Measurements from ENCODE around the gene TANC1.

The TANC1 gene

GRCh38 chr2:158993721-158994587 lies 25.5 kb downstream of the TANC1 start:
- Mint-ChIP-seq H3K27me3 (peaks cover 10% of the 10 kb centered on the region), H3K36me3 (no peaks in the 10 kb centered on the region), H3K9me3 (no peaks in the 10 kb centered on the region), H3K4me1 (no peaks in the 10 kb centered on the region), H3K27ac (no peak overlapping the region), H3K4me3 (no peak overlapping the region)
- DNase-seq (ENCODE audit: low spot score in 2 of 2) (no peak), ATAC-seq (ENCODE audit: low read depth) (no peak)

GRCh38 chr2:158994920-158995676 lies 26.7 kb downstream of the TANC1 start:
- no peak overlapping the region for H3K4me3 Mint-ChIP-seq
- DNase-seq (ENCODE audit: low spot score in 2 of 2) (no peak), ATAC-seq (ENCODE audit: low read depth) (peak; percentile 54)
- no peak overlapping the region for H3K27ac Mint-ChIP-seq
- no peaks in the 10 kb centered on the region for H3K36me3 Mint-ChIP-seq
- H3K9me3 Mint-ChIP-seq = no peaks in the 10 kb centered on the region
- peaks cover 11% of the 10 kb centered on the region for H3K27me3 Mint-ChIP-seq
- H3K4me1 Mint-ChIP-seq = peaks cover 2% of the 10 kb centered on the region

- DNase-seq (ENCODE audit: low spot score in 2 of 2) = no peak
- no peak for ATAC-seq (ENCODE audit: low read depth)
- H3K4me1 Mint-ChIP-seq = peaks cover 2% of the 10 kb centered on the region
- H3K9me3 Mint-ChIP-seq = no peaks in the 10 kb centered on the region
- H3K27ac Mint-ChIP-seq = no peak overlapping the region
- H3K4me3 Mint-ChIP-seq = no peak overlapping the region
- peaks cover 11% of the 10 kb centered on the region for H3K27me3 Mint-ChIP-seq
- H3K36me3 Mint-ChIP-seq = no peaks in the 10 kb centered on the region
Observed at GRCh38 chr2:158995677-158996049, 27.2 kb downstream of the TANC1 start.

- ATAC-seq (ENCODE audit: low read depth) (no peak), DNase-seq (ENCODE audit: low spot score in 2 of 2) (no peak)
- no peak overlapping the region for H3K4me3 Mint-ChIP-seq
- peaks cover 10% of the 10 kb centered on the region for H3K27me3 Mint-ChIP-seq
- H3K9me3 Mint-ChIP-seq = no peaks in the 10 kb centered on the region
- H3K36me3 Mint-ChIP-seq = no peaks in the 10 kb centered on the region
- H3K4me1 Mint-ChIP-seq = peaks cover 2% of the 10 kb centered on the region
- no peak overlapping the region for H3K27ac Mint-ChIP-seq
Observed at GRCh38 chr2:158996378-158996993, 28.0 kb downstream of the TANC1 start.

- no peak overlapping the region for H3K4me3 Mint-ChIP-seq
- H3K36me3 Mint-ChIP-seq = no peaks in the 10 kb centered on the region
- H3K4me1 Mint-ChIP-seq = peaks cover 2% of the 10 kb centered on the region
- H3K27ac Mint-ChIP-seq = no peak overlapping the region
- no peak for ATAC-seq (ENCODE audit: low read depth)
- peaks cover 7% of the 10 kb centered on the region for H3K27me3 Mint-ChIP-seq
- H3K9me3 Mint-ChIP-seq = no peaks in the 10 kb centered on the region
- DNase-seq (ENCODE audit: low spot score in 2 of 2) = no peak
Observed at GRCh38 chr2:158997037-158997790, 28.8 kb downstream of the TANC1 start.

GRCh38 chr2:158998551-158999248 lies 30.3 kb downstream of the TANC1 start:
- DNase-seq (ENCODE audit: low spot score in 2 of 2) (no peak), ATAC-seq (ENCODE audit: low read depth) (no peak)
- peaks cover 2% of the 10 kb centered on the region for H3K4me1 Mint-ChIP-seq
- peaks cover 7% of the 10 kb centered on the region for H3K27me3 Mint-ChIP-seq
- H3K27ac Mint-ChIP-seq = no peak overlapping the region
- H3K36me3 Mint-ChIP-seq = no peaks in the 10 kb centered on the region
- H3K4me3 Mint-ChIP-seq = no peak overlapping the region
- no peaks in the 10 kb centered on the region for H3K9me3 Mint-ChIP-seq

- H3K36me3 Mint-ChIP-seq = no peaks in the 10 kb centered on the region
- DNase-seq (ENCODE audit: low spot score in 2 of 2) = no peak
- peaks cover 2% of the 10 kb centered on the region for H3K4me1 Mint-ChIP-seq
- H3K27ac Mint-ChIP-seq = no peak overlapping the region
- peaks cover 7% of the 10 kb centered on the region for H3K27me3 Mint-ChIP-seq
- no peak for ATAC-seq (ENCODE audit: low read depth)
- no peaks in the 10 kb centered on the region for H3K9me3 Mint-ChIP-seq
- no peak overlapping the region for H3K4me3 Mint-ChIP-seq
Observed at GRCh38 chr2:158999458-158999857, 31.0 kb downstream of the TANC1 start.

- H3K27ac Mint-ChIP-seq = no peak overlapping the region
- H3K4me1 Mint-ChIP-seq = peaks cover 2% of the 10 kb centered on the region
- no peaks in the 10 kb centered on the region for H3K36me3 Mint-ChIP-seq
- no peak overlapping the region for H3K4me3 Mint-ChIP-seq
- H3K27me3 Mint-ChIP-seq = peaks cover 7% of the 10 kb centered on the region
- DNase-seq (ENCODE audit: low spot score in 2 of 2) (no peak), ATAC-seq (ENCODE audit: low read depth) (no peak)
- H3K9me3 Mint-ChIP-seq = no peaks in the 10 kb centered on the region
Observed at GRCh38 chr2:159000072-159000471, 31.6 kb downstream of the TANC1 start.

- no peak overlapping the region for H3K4me3 Mint-ChIP-seq
- H3K27me3 Mint-ChIP-seq = peaks cover 2% of the 10 kb centered on the region
- peaks cover 2% of the 10 kb centered on the region for H3K4me1 Mint-ChIP-seq
- H3K9me3 Mint-ChIP-seq = peaks cover 1% of the 10 kb centered on the region
- no peak for DNase-seq (ENCODE audit: low spot score in 2 of 2)
- no peak for ATAC-seq (ENCODE audit: low read depth)
- H3K27ac Mint-ChIP-seq = no peak overlapping the region
- no peaks in the 10 kb centered on the region for H3K36me3 Mint-ChIP-seq
Observed at GRCh38 chr2:159002462-159003111, 34.1 kb downstream of the TANC1 start.

GRCh38 chr2:159003555-159003954 lies 35.1 kb downstream of the TANC1 start:
- H3K27ac Mint-ChIP-seq = no peak overlapping the region
- peaks cover 2% of the 10 kb centered on the region for H3K9me3 Mint-ChIP-seq
- H3K27me3 Mint-ChIP-seq = peaks cover 2% of the 10 kb centered on the region
- peaks cover 2% of the 10 kb centered on the region for H3K4me1 Mint-ChIP-seq
- no peak overlapping the region for H3K4me3 Mint-ChIP-seq
- H3K36me3 Mint-ChIP-seq = no peaks in the 10 kb centered on the region
- DNase-seq (ENCODE audit: low spot score in 2 of 2) = no peak
- no peak for ATAC-seq (ENCODE audit: low read depth)

- ATAC-seq (ENCODE audit: low read depth) = no peak
- Mint-ChIP-seq H3K36me3 (no peaks in the 10 kb centered on the region), H3K27ac (no peak overlapping the region), H3K4me3 (no peak overlapping the region), H3K9me3 (peaks cover 2% of the 10 kb centered on the region), H3K27me3 (peaks cover 3% of the 10 kb centered on the region), H3K4me1 (no peaks in the 10 kb centered on the region)
- no peak for DNase-seq (ENCODE audit: low spot score in 2 of 2)
Observed at GRCh38 chr2:159004849-159005248, 36.4 kb downstream of the TANC1 start.

- ATAC-seq (ENCODE audit: low read depth) = no peak
- no peaks in the 10 kb centered on the region for H3K4me1 Mint-ChIP-seq
- no peak overlapping the region for H3K4me3 Mint-ChIP-seq
- H3K27ac Mint-ChIP-seq = no peak overlapping the region
- H3K36me3 Mint-ChIP-seq = no peaks in the 10 kb centered on the region
- DNase-seq (ENCODE audit: low spot score in 2 of 2) = no peak
- peaks cover 3% of the 10 kb centered on the region for H3K27me3 Mint-ChIP-seq
- peaks cover 9% of the 10 kb centered on the region for H3K9me3 Mint-ChIP-seq
Observed at GRCh38 chr2:159009940-159010339, 41.5 kb downstream of the TANC1 start.

- no peak for ATAC-seq (ENCODE audit: low read depth)
- Mint-ChIP-seq H3K36me3 (no peaks in the 10 kb centered on the region), H3K27me3 (peaks cover 3% of the 10 kb centered on the region), H3K4me1 (no peaks in the 10 kb centered on the region), H3K27ac (no peak overlapping the region), H3K4me3 (no peak overlapping the region), H3K9me3 (peaks cover 10% of the 10 kb centered on the region)
- DNase-seq (ENCODE audit: low spot score in 2 of 2) = no peak
Observed at GRCh38 chr2:159010340-159010739, 41.9 kb downstream of the TANC1 start.

All from memory B cell (primary cell).